T-helper 1 cell treated with Interleukin-12 subunit alpha and Interleukin-12 subunit beta and Interleukin-4 antibody, amounts not matched to agents 30 μg/mL and 1 μg/mL, for 36 hours (primary cell): Measurements from ENCODE around the gene RMI2.
"Not testable (repeated sequence)": the region's sequence is repeated elsewhere in the genome, so short reads cannot be mapped to it uniquely, and the experiment has no call there.

Source experiments
- H3K27ac Mint-ChIP-seq: one replicate; pipeline ENCODE4 v1.8.0; 2021; ENCODE audit warnings: mild to moderate bottlenecking, mixed read lengths
- H3K27me3 Mint-ChIP-seq: one replicate; pipeline ENCODE4 v1.8.0; 2021; ENCODE audit warnings: low read depth, mixed read lengths
- H3K36me3 Mint-ChIP-seq: one replicate; pipeline ENCODE4 v1.8.0; 2021; ENCODE audit warnings: low read depth, mixed read lengths
- H3K4me1 Mint-ChIP-seq: one replicate; pipeline ENCODE4 v1.8.0; 2021; ENCODE audit warnings: low read depth, mixed read lengths
- H3K4me3 Mint-ChIP-seq: one replicate; pipeline ENCODE4 v1.8.0; 2021; ENCODE audit warnings: mild to moderate bottlenecking, moderate library complexity, mixed read lengths
- H3K9me3 Mint-ChIP-seq: one replicate; pipeline ENCODE4 v1.8.0; 2021; ENCODE audit warnings: mixed read lengths

RMI2 gene

GRCh38 chr16:11370084-11370931, 25.0 kb downstream of the RMI2 start:
- Mint-ChIP-seq H3K4me3 (no peak overlapping the region), H3K9me3 (no peaks in the 10 kb centered on the region), H3K36me3 (no peaks in the 10 kb centered on the region), H3K4me1 (peaks cover 8% of the 10 kb centered on the region), H3K27ac (peak overlapping the region; percentile 10), H3K27me3 (peaks cover 13% of the 10 kb centered on the region)

DNA sequence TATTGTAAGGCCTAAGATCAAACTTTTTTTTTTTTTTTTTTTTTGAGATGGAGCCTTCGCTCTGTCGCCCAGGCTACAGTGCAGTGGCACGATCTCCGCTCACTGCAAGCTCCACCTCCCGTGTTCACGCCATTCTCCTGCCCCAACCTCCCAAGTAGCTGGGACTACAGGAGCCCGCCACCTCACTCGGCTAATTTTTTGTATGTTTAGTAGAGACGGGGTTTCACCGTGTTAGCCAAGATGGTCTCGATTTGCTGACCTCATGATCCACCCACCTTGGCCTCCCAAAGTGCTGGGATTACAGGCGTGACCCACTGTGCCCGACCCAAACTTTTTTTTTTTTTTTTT, 25.6 kb downstream of the RMI2 start:
- H3K4me3 Mint-ChIP-seq, H3K9me3 Mint-ChIP-seq: not testable (repeated sequence)
- H3K27ac Mint-ChIP-seq: peak overlapping the region; percentile 10

GRCh38 chr16:11372073-11372828, 27.0 kb downstream of the RMI2 start:
- Mint-ChIP-seq H3K9me3 (peaks cover 2% of the 10 kb centered on the region), H3K4me3 (no peak overlapping the region), H3K27ac (no peak overlapping the region), H3K4me1 (peaks cover 8% of the 10 kb centered on the region), H3K27me3 (peaks cover 7% of the 10 kb centered on the region), H3K36me3 (peaks cover 3% of the 10 kb centered on the region)

More for the DNA sequence above, 25.6 kb downstream of the RMI2 start:
- not testable (repeated sequence) for H3K27me3 Mint-ChIP-seq, H3K36me3 Mint-ChIP-seq, H3K4me1 Mint-ChIP-seq

- H3K4me3 Mint-ChIP-seq: no peak overlapping the region
- peaks cover 4% of the 10 kb centered on the region for H3K36me3 Mint-ChIP-seq
- peaks cover 8% of the 10 kb centered on the region for H3K4me1 Mint-ChIP-seq
- peaks cover 4% of the 10 kb centered on the region for H3K27me3 Mint-ChIP-seq
- H3K9me3 Mint-ChIP-seq: peaks cover 3% of the 10 kb centered on the region
- H3K27ac Mint-ChIP-seq: no peak overlapping the region
These were observed 27.6 kb downstream of the RMI2 start for GRCh38 chr16:11372829-11373306.

GRCh38 chr16:11374255-11374654, 29.0 kb downstream of the RMI2 start:
- Mint-ChIP-seq H3K27me3 (no peaks in the 10 kb centered on the region), H3K4me1 (peaks cover 11% of the 10 kb centered on the region), H3K9me3 (peaks cover 8% of the 10 kb centered on the region), H3K36me3 (peaks cover 10% of the 10 kb centered on the region), H3K27ac (no peak overlapping the region), H3K4me3 (no peak overlapping the region)

GRCh38 chr16:11377154-11377553, 31.9 kb downstream of the RMI2 start:
- peaks cover 13% of the 10 kb centered on the region for H3K36me3 Mint-ChIP-seq
- no peak overlapping the region for H3K27ac Mint-ChIP-seq
- H3K4me3 Mint-ChIP-seq: no peak overlapping the region
- peaks cover 8% of the 10 kb centered on the region for H3K9me3 Mint-ChIP-seq
- peaks cover 9% of the 10 kb centered on the region for H3K4me1 Mint-ChIP-seq
- peaks cover 4% of the 10 kb centered on the region for H3K27me3 Mint-ChIP-seq

DNA sequence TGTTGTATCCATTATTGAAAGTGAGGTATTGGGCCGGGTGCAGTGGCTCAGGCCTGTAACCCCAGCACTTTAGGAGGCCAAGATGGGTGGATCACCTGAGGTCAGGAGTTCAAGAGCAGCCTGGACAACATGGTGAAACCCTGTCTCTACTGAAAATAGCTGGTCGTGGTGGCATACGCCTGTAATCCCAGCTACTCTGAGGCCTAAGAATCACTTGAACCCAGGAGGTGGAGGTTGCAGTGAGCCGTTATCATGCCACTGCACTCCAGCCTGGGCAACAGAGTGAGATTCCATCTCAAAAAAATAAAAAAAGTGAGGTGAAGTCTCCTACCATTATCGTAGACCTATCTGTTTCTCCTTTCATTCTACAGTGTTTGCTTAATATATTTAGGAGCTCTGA, 33.7 kb downstream of the RMI2 start:
- Mint-ChIP-seq H3K36me3 (peaks cover 13% of the 10 kb centered on the region), H3K27ac (peak overlapping the region; percentile 61), H3K4me3 (peak overlapping the region; percentile 40)
- H3K9me3 Mint-ChIP-seq, H3K4me1 Mint-ChIP-seq, H3K27me3 Mint-ChIP-seq: not testable (repeated sequence)

GRCh38 chr16:11379420-11379819, 34.2 kb downstream of the RMI2 start:
- H3K27ac Mint-ChIP-seq: peak overlapping the region; percentile 61
- peaks cover 4% of the 10 kb centered on the region for H3K27me3 Mint-ChIP-seq
- H3K9me3 Mint-ChIP-seq: peaks cover 8% of the 10 kb centered on the region
- peak overlapping the region; percentile 40 for H3K4me3 Mint-ChIP-seq
- H3K36me3 Mint-ChIP-seq: peaks cover 13% of the 10 kb centered on the region
- H3K4me1 Mint-ChIP-seq: peaks cover 9% of the 10 kb centered on the region

DNA sequence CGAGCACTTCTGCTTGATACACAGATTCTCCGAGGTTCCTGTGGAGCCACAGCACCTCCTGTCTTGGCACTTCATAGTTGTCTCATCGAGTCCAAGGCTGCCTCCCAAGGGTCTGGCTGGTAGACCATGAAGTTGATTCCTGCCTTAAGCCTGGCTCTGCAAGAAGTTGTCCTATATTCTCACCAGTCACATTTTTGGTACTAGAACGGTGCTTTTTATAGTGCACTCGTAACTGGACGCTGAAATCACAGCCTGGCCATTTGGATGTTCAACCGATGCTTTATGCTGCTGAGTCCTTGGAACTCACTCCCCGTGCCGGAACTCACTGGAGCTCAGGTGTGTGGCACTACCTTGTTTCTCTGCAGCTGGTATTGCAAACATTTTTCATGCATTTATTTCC, 35.6 kb downstream of the RMI2 start:
- peaks cover 4% of the 10 kb centered on the region for H3K27me3 Mint-ChIP-seq

GRCh38 chr16:11383481-11384183, 38.4 kb downstream of the RMI2 start:
- Mint-ChIP-seq H3K4me3 (no peak overlapping the region), H3K27me3 (peaks cover 4% of the 10 kb centered on the region), H3K9me3 (peaks cover 3% of the 10 kb centered on the region), H3K4me1 (peaks cover 9% of the 10 kb centered on the region), H3K36me3 (peaks cover 7% of the 10 kb centered on the region), H3K27ac (no peak overlapping the region)

More for the DNA sequence above, 35.6 kb downstream of the RMI2 start:
- Mint-ChIP-seq H3K4me1 (peaks cover 9% of the 10 kb centered on the region), H3K4me3 (no peak overlapping the region), H3K9me3 (peaks cover 8% of the 10 kb centered on the region), H3K36me3 (peaks cover 13% of the 10 kb centered on the region), H3K27ac (no peak overlapping the region)

DNA sequence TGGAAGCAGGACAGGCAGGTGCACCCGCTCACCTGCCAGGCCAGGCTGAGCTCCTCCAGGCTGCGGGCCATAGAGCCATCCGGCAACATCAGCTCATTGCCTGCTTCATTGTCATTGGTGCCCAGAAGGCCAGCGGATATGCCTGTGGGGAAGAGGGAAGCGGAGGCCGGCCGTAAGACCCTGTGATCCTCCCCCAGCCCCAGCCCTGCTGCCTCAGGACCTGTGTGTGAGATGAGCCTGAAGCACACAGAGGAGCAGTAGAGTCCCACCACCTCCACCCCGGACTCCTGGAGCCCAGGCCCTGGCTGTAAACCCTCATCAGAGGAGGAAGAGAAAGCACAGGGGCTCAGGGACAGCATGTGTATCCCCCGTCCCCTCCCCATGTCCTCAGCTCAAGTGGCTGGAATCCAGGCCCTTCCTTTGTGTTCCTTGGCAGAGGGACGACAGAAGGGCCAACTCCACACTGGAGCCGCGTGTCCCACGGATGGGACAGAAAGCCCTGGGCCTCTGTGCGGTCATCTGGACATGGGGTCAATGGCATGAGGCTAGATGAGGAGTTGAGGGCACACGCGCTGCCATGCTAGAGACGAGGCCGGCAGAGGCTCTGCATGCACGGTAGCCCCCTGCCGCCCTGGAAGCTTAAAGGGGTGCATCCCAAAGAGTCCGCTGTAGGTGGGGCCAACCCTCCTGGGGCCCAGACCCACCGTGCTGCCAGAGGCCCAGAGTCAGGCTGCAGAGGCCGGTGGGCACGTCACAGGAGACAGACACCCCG, 39.1 kb downstream of the RMI2 start:
- Mint-ChIP-seq H3K27me3 (peaks cover 4% of the 10 kb centered on the region), H3K4me3 (no peak overlapping the region), H3K9me3 (no peaks in the 10 kb centered on the region), H3K27ac (no peak overlapping the region), H3K4me1 (peaks cover 8% of the 10 kb centered on the region), H3K36me3 (peaks cover 3% of the 10 kb centered on the region)

- no peaks in the 10 kb centered on the region for H3K36me3 Mint-ChIP-seq
- peaks cover 5% of the 10 kb centered on the region for H3K4me1 Mint-ChIP-seq
- peaks cover 4% of the 10 kb centered on the region for H3K27me3 Mint-ChIP-seq
- H3K4me3 Mint-ChIP-seq: no peak overlapping the region
- H3K27ac Mint-ChIP-seq: no peak overlapping the region
- no peaks in the 10 kb centered on the region for H3K9me3 Mint-ChIP-seq
These were observed 39.8 kb downstream of the RMI2 start for GRCh38 chr16:11384956-11385586.

GRCh38 chr16:11386054-11386680, 40.9 kb downstream of the RMI2 start:
- no peaks in the 10 kb centered on the region for H3K9me3 Mint-ChIP-seq
- peaks cover 4% of the 10 kb centered on the region for H3K27me3 Mint-ChIP-seq
- H3K27ac Mint-ChIP-seq: no peak overlapping the region
- no peak overlapping the region for H3K4me3 Mint-ChIP-seq
- H3K4me1 Mint-ChIP-seq: peaks cover 5% of the 10 kb centered on the region
- no peaks in the 10 kb centered on the region for H3K36me3 Mint-ChIP-seq
